Central memory CD4-positive, alpha-beta T cell (primary cell): ENCODE results near the gene JPH3.

Experiments used
- DNase-seq: peaks from one replicate; pipeline ENCODE4 v3.0.0; 2022

Gene JPH3

GRCh38 chr16:87601401-87601981, 817 bp upstream of the JPH3 start:
- no peak for DNase-seq

GRCh38 chr16:87602821-87603683, 744 bp downstream of the JPH3 start:
- no peak for DNase-seq

- no peak for DNase-seq
These were observed 1.7 kb downstream of the JPH3 start for GRCh38 chr16:87603684-87604633.

GRCh38 chr16:87604634-87605111, 2.4 kb downstream of the JPH3 start:
- DNase-seq: no peak

- no peak for DNase-seq
These were observed 4.9 kb downstream of the JPH3 start for GRCh38 chr16:87607223-87607622.

GRCh38 chr16:87607871-87608270, 5.6 kb downstream of the JPH3 start:
- DNase-seq: no peak

GRCh38 chr16:87608400-87608985, 6.2 kb downstream of the JPH3 start:
- DNase-seq: peak; percentile 6

- no peak for DNase-seq
These were observed 7.7 kb downstream of the JPH3 start for GRCh38 chr16:87610026-87610425.

GRCh38 chr16:87611456-87611855, 9.1 kb downstream of the JPH3 start:
- no peak for DNase-seq

GRCh38 chr16:87613961-87614360, 11.7 kb downstream of the JPH3 start:
- DNase-seq: no peak

GRCh38 chr16:87615621-87616041, 13.3 kb downstream of the JPH3 start:
- no peak for DNase-seq

- no peak for DNase-seq
These were observed 14.2 kb downstream of the JPH3 start for GRCh38 chr16:87616556-87616955.

- no peak for DNase-seq
These were observed 15.9 kb downstream of the JPH3 start for GRCh38 chr16:87618216-87618615.

GRCh38 chr16:87619360-87620200, 17.3 kb downstream of the JPH3 start:
- no peak for DNase-seq

GRCh38 chr16:87620201-87620495, 17.8 kb downstream of the JPH3 start:
- DNase-seq: no peak

- no peak for DNase-seq
These were observed 19.2 kb downstream of the JPH3 start for GRCh38 chr16:87621550-87621829.

GRCh38 chr16:87621976-87622713, 19.8 kb downstream of the JPH3 start:
- no peak for DNase-seq

- DNase-seq: no peak
These were observed 20.5 kb downstream of the JPH3 start for GRCh38 chr16:87622756-87623319.

GRCh38 chr16:87625241-87625797, 23.0 kb downstream of the JPH3 start:
- DNase-seq: no peak

GRCh38 chr16:87626401-87626800, 24.1 kb downstream of the JPH3 start:
- no peak for DNase-seq

GRCh38 chr16:87626905-87627304, 24.6 kb downstream of the JPH3 start:
- no peak for DNase-seq
